HEK293 (cell line): ENCODE results near the gene LRRC15.

Experiments used
- CTCF ChIA-PET: fragments of 350-600 bp; formaldehyde crosslinking; extraction: SDS; loops from one replicate; lab custom pipeline; 2021; ENCODE audit warnings: antibody characterized with exemption; lab: Yijun Ruan, JAX
- POLR2A ChIA-PET: fragments of 300-600 bp; formaldehyde crosslinking; extraction: SDS; loops from one replicate; lab custom pipeline; 2020; ENCODE audit warnings: antibody characterized with exemption, inconsistent platforms; lab: Yijun Ruan, JAX
- H3K27ac ChIP-seq: fragments of 200-500 bp; sonication (Bioruptor generic); 2 replicates; pipeline ENCODE4 v1.5.1; 2014; ENCODE audit warnings: low read depth, low read length, control low read depth, inconsistent platforms; ENCODE audit errors: extremely low read depth
- H3K36me3 ChIP-seq, 2 experiments: fragments of 200-500 bp in 1 of 2; sonication (Bioruptor generic) in 1 of 2; 1 replicate in 1 of 2; 2 replicates in 1 of 2; pipeline ENCODE4 v1.5.1; 2014 to 2017; ENCODE audit warnings: inconsistent platforms in 2 of 2, low read length in 2 of 2; ENCODE audit not compliant: control insufficient read depth in 2 of 2, insufficient read depth in 1 of 2
- H3K4me1 ChIP-seq: fragments of 200-500 bp; sonication (Bioruptor generic); 2 replicates; pipeline ENCODE4 v1.5.1; 2014; ENCODE audit warnings: mild to moderate bottlenecking, low read length, inconsistent platforms; ENCODE audit not compliant: control insufficient read depth, insufficient read depth
- H3K4me3 ChIP-seq: 2 replicates; pipeline ENCODE4 v1.5.1; 2011; ENCODE audit warnings: low read depth, mild to moderate bottlenecking, control low read depth, low read length, moderate library complexity
- H3K9me3 ChIP-seq: fragments of 200-500 bp; sonication (Bioruptor generic); 2 replicates; pipeline ENCODE4 v1.5.1; 2014; ENCODE audit warnings: low read depth, low read length, inconsistent platforms; ENCODE audit not compliant: control insufficient read depth, insufficient read depth
- BCL11B ChIP-seq: fragments of 450-650 bp; formaldehyde crosslinking; IDR thresholded peaks from 2 replicates; pipeline ENCODE4 v1.5.1; 2016; ENCODE audit warnings: low read depth, missing biosample characterization, missing genetic modification characterization
- EGR2 ChIP-seq: fragments of 450-650 bp; formaldehyde crosslinking; IDR thresholded peaks from 2 replicates; pipeline ENCODE4 v1.5.1; 2016; ENCODE audit warnings: low read depth, missing biosample characterization, missing genetic modification characterization
- ZBTB48 ChIP-seq: fragments of 450-650 bp; formaldehyde crosslinking; IDR thresholded peaks from 2 replicates; pipeline ENCODE4 v1.5.1; 2016; ENCODE audit warnings: missing biosample characterization, missing genetic modification characterization
- ZEB2 ChIP-seq: fragments of 450-650 bp; formaldehyde crosslinking; IDR thresholded peaks from 2 replicates; pipeline ENCODE4 v1.5.1; 2016; ENCODE audit warnings: missing biosample characterization, missing genetic modification characterization
- ZFHX2 ChIP-seq: fragments of 450-650 bp; formaldehyde crosslinking; conservative IDR thresholded peaks from 2 replicates; pipeline ENCODE4 v1.5.1; 2016; ENCODE audit warnings: missing biosample characterization, missing genetic modification characterization
- ZFP3 ChIP-seq: fragments of 450-650 bp; formaldehyde crosslinking; IDR thresholded peaks from 2 replicates; pipeline ENCODE4 v1.5.1; 2016; ENCODE audit warnings: low read depth, missing biosample characterization, missing genetic modification characterization
- ZFP69B ChIP-seq: fragments of 450-650 bp; formaldehyde crosslinking; IDR thresholded peaks from 2 replicates; pipeline ENCODE4 v1.5.1; 2016; ENCODE audit warnings: missing biosample characterization, missing genetic modification characterization
- ZNF2 ChIP-seq: fragments of 450-650 bp; formaldehyde crosslinking; IDR thresholded peaks from 2 replicates; pipeline ENCODE4 v1.5.1; 2016; ENCODE audit warnings: missing biosample characterization, missing genetic modification characterization
- ZNF24 ChIP-seq: fragments of 450-650 bp; formaldehyde crosslinking; IDR thresholded peaks from 2 replicates; pipeline ENCODE4 v1.5.1; 2016; ENCODE audit warnings: missing biosample characterization, missing genetic modification characterization
- ZNF350 ChIP-seq: fragments of 450-650 bp; formaldehyde crosslinking; IDR thresholded peaks from 2 replicates; pipeline ENCODE4 v1.5.0; 2017; ENCODE audit warnings: missing biosample characterization, mild to moderate bottlenecking, missing genetic modification characterization
- ZNF37A ChIP-seq: fragments of 450-650 bp; IDR thresholded peaks from 2 replicates; pipeline ENCODE4 v1.5.1; 2018; ENCODE audit warnings: missing biosample characterization, missing genetic modification characterization
- ZNF391 ChIP-seq: fragments of 450-650 bp; formaldehyde crosslinking; IDR thresholded peaks from 2 replicates; pipeline ENCODE4 v1.5.1; 2016; ENCODE audit warnings: low read depth, missing biosample characterization, missing genetic modification characterization, borderline replicate concordance
- ZNF600 ChIP-seq: fragments of 450-650 bp; formaldehyde crosslinking; IDR thresholded peaks from 2 replicates; pipeline ENCODE4 v1.5.1; 2016; ENCODE audit warnings: missing biosample characterization, missing genetic modification characterization
- ZNF623 ChIP-seq: fragments of 450-650 bp; formaldehyde crosslinking; IDR thresholded peaks from 2 replicates; pipeline ENCODE4 v1.5.1; 2016; ENCODE audit warnings: missing biosample characterization, missing genetic modification characterization
- ZNF707 ChIP-seq: fragments of 450-650 bp; formaldehyde crosslinking; IDR thresholded peaks from 2 replicates; pipeline ENCODE4 v1.5.1; 2016; ENCODE audit warnings: missing biosample characterization, missing genetic modification characterization
- ZNF785 ChIP-seq: fragments of 450-650 bp; formaldehyde crosslinking; IDR thresholded peaks from 2 replicates; pipeline ENCODE4 v1.5.1; 2016; ENCODE audit warnings: missing biosample characterization, missing genetic modification characterization
- ZNF843 ChIP-seq: fragments of 450-650 bp; formaldehyde crosslinking; IDR thresholded peaks from 2 replicates; pipeline ENCODE4 v1.5.1; 2016; ENCODE audit warnings: missing biosample characterization, missing genetic modification characterization
- TF ChIP-seq, protein P1 (sequence below): fragments of 450-650 bp; formaldehyde crosslinking; IDR thresholded peaks from 2 replicates; pipeline ENCODE4 v1.5.1; 2017; ENCODE audit warnings: missing biosample characterization, missing genetic modification characterization
- TF ChIP-seq, protein P2 (sequence below): fragments of 450-650 bp; formaldehyde crosslinking; IDR thresholded peaks from 2 replicates; pipeline ENCODE4 v1.5.1; 2017; ENCODE audit warnings: missing biosample characterization, missing genetic modification characterization
- TF ChIP-seq, protein P3 (sequence below): fragments of 450-650 bp; formaldehyde crosslinking; IDR thresholded peaks from 2 replicates; pipeline ENCODE4 v1.5.1; 2017; ENCODE audit warnings: missing biosample characterization, mild to moderate bottlenecking, missing genetic modification characterization, moderate library complexity
- TF ChIP-seq, protein P4 (sequence below): fragments of 450-650 bp; formaldehyde crosslinking; IDR thresholded peaks from 2 replicates; pipeline ENCODE4 v1.5.1; 2016; ENCODE audit warnings: missing biosample characterization, missing genetic modification characterization
- TF ChIP-seq, protein P5 (sequence below): fragments of 450-650 bp; formaldehyde crosslinking; IDR thresholded peaks from 2 replicates; pipeline ENCODE4 v1.5.1; 2016; ENCODE audit warnings: missing biosample characterization, missing genetic modification characterization
- TF ChIP-seq, protein P6 (sequence below): fragments of 450-650 bp; formaldehyde crosslinking; IDR thresholded peaks from 2 replicates; pipeline ENCODE4 v1.5.1; 2016; ENCODE audit warnings: missing biosample characterization, missing genetic modification characterization, borderline replicate concordance
- TF ChIP-seq, protein P7 (sequence below): fragments of 450-650 bp; formaldehyde crosslinking; IDR thresholded peaks from 2 replicates; pipeline ENCODE4 v1.5.1; 2016; ENCODE audit warnings: missing biosample characterization, missing genetic modification characterization, low read depth

The LRRC15 gene

DNA sequence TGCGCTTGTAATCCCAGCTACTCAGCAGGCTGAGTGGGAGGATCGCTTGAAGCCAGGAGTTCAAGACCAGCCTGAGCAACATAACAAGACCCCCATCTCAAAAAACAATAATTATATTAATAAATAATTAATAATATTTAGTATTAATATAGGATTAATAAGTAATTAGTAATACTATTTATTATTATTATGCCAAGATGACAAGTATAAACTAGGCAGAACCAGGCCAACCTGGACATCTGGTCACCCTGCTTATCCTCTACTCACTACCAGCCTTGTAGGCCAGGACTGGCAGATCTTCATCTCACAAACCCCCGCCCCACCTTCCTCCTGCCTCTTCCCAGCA lies 18.8 kb downstream of the LRRC15 start:
- Histone ChIP-seq H3K36me3 (no peaks in the 10 kb centered on the region), H3K27ac (peak overlapping the region; percentile 48; the same call in 1 of the 2 replicates), H3K4me3 (no peak overlapping the region), H3K9me3 (no peaks in the 10 kb centered on the region), H3K4me1 (peaks cover 4% of the 10 kb centered on the region; the same call in 1 of the 2 replicates)
- CTCF ChIA-PET = interaction anchor here (0.6 to 1.5 kb wide), 4 partner anchors 11 to 571 kb away, joined by 3 to 4 read pairs (median 4); no protein-coding TSS in a partner anchor
- TF ChIP-seq ZEB2 (tag by site-specific recombination) (no peak), ZNF391 (no peak), ZNF2 (tag by site-specific recombination) (no peak), ZNF350 (no peak), BCL11B (no peak), ZFP3 (no peak), ZFP69B (tag by site-specific recombination) (no peak), ZNF623 (tag by site-specific recombination) (0 out of 2 replicates have a peak, but pooled peaks have one; percentile 1), ZNF843 (no peak), ZNF707 (tag by site-specific recombination) (no peak), ZNF600 (tag by site-specific recombination) (no peak), EGR2 (tag by site-specific recombination) (no peak), ZNF785 (tag by site-specific recombination) (no peak), ZFHX2 (tag by site-specific recombination) (0 out of 2 replicates have a peak, but pooled peaks have one; percentile 4), ZNF24 (tag by site-specific recombination) (0 out of 2 replicates have a peak, but pooled peaks have one; percentile 1), ZBTB48 (tag by site-specific recombination) (no peak), ZNF37A (no peak)
- TF ChIP-seq, protein P1, sequence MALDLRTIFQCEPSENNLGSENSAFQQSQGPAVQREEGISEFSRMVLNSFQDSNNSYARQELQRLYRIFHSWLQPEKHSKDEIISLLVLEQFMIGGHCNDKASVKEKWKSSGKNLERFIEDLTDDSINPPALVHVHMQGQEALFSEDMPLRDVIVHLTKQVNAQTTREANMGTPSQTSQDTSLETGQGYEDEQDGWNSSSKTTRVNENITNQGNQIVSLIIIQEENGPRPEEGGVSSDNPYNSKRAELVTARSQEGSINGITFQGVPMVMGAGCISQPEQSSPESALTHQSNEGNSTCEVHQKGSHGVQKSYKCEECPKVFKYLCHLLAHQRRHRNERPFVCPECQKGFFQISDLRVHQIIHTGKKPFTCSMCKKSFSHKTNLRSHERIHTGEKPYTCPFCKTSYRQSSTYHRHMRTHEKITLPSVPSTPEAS (tag by site-specific recombination) = 0 out of 2 replicates have a peak, but pooled peaks have one; percentile 6
- TF ChIP-seq, protein P2, sequence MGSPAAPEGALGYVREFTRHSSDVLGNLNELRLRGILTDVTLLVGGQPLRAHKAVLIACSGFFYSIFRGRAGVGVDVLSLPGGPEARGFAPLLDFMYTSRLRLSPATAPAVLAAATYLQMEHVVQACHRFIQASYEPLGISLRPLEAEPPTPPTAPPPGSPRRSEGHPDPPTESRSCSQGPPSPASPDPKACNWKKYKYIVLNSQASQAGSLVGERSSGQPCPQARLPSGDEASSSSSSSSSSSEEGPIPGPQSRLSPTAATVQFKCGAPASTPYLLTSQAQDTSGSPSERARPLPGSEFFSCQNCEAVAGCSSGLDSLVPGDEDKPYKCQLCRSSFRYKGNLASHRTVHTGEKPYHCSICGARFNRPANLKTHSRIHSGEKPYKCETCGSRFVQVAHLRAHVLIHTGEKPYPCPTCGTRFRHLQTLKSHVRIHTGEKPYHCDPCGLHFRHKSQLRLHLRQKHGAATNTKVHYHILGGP (tag by site-specific recombination) = no peak; the same call in 1 of the 2 replicates
- TF ChIP-seq, protein P3, sequence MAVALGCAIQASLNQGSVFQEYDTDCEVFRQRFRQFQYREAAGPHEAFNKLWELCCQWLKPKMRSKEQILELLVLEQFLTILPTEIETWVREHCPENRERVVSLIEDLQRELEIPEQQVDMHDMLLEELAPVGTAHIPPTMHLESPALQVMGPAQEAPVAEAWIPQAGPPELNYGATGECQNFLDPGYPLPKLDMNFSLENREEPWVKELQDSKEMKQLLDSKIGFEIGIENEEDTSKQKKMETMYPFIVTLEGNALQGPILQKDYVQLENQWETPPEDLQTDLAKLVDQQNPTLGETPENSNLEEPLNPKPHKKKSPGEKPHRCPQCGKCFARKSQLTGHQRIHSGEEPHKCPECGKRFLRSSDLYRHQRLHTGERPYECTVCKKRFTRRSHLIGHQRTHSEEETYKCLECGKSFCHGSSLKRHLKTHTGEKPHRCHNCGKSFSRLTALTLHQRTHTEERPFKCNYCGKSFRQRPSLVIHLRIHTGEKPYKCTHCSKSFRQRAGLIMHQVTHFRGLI (tag by site-specific recombination) = no peak
- TF ChIP-seq, protein P4, sequence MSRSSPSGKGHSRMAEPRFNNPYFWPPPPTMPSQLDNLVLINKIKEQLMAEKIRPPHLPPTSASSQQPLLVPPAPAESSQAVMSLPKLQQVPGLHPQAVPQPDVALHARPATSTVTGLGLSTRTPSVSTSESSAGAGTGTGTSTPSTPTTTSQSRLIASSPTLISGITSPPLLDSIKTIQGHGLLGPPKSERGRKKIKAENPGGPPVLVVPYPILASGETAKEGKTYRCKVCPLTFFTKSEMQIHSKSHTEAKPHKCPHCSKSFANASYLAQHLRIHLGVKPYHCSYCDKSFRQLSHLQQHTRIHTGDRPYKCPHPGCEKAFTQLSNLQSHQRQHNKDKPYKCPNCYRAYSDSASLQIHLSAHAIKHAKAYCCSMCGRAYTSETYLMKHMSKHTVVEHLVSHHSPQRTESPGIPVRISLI (tag by site-specific recombination) = no peak
- TF ChIP-seq, protein P5, sequence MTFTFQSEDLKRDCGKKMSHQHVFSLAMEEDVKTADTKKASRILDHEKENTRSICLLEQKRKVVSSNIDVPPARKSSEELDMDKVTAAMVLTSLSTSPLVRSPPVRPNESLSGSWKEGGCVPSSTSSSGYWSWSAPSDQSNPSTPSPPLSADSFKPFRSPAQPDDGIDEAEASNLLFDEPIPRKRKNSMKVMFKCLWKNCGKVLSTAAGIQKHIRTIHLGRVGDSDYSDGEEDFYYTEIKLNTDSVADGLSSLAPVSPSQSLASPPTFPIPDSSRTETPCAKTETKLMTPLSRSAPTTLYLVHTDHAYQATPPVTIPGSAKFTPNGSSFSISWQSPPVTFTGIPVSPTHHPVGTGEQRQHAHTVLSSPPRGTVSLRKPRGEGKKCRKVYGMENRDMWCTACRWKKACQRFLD (tag by site-specific recombination) = no peak
- TF ChIP-seq, protein P6, sequence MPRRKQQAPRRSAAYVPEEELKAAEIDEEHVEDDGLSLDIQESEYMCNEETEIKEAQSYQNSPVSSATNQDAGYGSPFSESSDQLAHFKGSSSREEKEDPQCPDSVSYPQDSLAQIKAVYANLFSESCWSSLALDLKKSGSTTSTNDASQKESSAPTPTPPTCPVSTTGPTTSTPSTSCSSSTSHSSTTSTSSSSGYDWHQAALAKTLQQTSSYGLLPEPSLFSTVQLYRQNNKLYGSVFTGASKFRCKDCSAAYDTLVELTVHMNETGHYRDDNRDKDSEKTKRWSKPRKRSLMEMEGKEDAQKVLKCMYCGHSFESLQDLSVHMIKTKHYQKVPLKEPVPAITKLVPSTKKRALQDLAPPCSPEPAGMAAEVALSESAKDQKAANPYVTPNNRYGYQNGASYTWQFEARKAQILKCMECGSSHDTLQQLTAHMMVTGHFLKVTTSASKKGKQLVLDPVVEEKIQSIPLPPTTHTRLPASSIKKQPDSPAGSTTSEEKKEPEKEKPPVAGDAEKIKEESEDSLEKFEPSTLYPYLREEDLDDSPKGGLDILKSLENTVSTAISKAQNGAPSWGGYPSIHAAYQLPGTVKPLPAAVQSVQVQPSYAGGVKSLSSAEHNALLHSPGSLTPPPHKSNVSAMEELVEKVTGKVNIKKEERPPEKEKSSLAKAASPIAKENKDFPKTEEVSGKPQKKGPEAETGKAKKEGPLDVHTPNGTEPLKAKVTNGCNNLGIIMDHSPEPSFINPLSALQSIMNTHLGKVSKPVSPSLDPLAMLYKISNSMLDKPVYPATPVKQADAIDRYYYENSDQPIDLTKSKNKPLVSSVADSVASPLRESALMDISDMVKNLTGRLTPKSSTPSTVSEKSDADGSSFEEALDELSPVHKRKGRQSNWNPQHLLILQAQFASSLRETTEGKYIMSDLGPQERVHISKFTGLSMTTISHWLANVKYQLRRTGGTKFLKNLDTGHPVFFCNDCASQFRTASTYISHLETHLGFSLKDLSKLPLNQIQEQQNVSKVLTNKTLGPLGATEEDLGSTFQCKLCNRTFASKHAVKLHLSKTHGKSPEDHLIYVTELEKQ = no peak
- TF ChIP-seq, protein P7, sequence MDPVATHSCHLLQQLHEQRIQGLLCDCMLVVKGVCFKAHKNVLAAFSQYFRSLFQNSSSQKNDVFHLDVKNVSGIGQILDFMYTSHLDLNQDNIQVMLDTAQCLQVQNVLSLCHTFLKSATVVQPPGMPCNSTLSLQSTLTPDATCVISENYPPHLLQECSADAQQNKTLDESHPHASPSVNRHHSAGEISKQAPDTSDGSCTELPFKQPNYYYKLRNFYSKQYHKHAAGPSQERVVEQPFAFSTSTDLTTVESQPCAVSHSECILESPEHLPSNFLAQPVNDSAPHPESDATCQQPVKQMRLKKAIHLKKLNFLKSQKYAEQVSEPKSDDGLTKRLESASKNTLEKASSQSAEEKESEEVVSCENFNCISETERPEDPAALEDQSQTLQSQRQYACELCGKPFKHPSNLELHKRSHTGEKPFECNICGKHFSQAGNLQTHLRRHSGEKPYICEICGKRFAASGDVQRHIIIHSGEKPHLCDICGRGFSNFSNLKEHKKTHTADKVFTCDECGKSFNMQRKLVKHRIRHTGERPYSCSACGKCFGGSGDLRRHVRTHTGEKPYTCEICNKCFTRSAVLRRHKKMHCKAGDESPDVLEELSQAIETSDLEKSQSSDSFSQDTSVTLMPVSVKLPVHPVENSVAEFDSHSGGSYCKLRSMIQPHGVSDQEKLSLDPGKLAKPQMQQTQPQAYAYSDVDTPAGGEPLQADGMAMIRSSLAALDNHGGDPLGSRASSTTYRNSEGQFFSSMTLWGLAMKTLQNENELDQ (tag by site-specific recombination) = no peak
- POLR2A ChIA-PET = interaction anchor here (0.5 to 0.9 kb wide), 3 partner anchors 25 to 243 kb away, joined by 3 to 4 read pairs (median 3); no protein-coding TSS in a partner anchor
